ENCODE data around the gene CDS1. TPM values are rescaled to one million over a fixed set of nuclear protein-coding genes. Genes with fewer than 3 reads are reported as not detected.

Gene CDS1
- total and polyA plus RNA-seq, 2 of the 8 experiments (the other 6 are each of a cell fraction or from before 2014, with no cell fraction given): 8.7 to 13.9 TPM

DNA sequence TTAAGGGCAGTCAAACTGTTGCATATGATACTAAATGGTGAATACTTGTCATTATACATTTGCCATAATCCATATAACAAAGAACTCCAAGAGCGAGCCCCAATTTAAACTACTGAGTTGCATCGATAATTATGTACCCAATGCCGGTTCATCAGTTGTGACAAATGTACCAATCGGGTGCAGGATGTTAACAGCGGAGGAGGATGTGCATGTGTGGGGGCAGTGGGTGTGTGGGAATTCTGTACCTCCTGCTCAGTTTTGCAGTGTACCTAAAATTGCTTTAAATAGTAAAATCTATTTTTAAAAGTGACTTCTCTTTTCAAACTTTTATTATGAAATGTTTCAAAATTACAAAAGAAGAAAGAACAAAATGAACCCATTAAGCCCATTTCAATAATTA is 20.8 kb upstream of the CDS1 start:
- Histone ChIP-seq H2BK15ac (ENCODE audit: low read length) (no peak overlapping the region), H2BK120ac (replicated peaks; ENCODE audit: low read depth, low read length) (no peak overlapping the region), H3K23ac (ENCODE audit: insufficient read length) (no peak overlapping the region), H4K8ac (ENCODE audit: extremely low read depth, insufficient read depth, low read length) (no peak overlapping the region), H3K23me2 (ENCODE audit: low read depth, low read length) (no peaks in the 10 kb centered on the region), H2BK20ac (ENCODE audit: low read length) (no peak overlapping the region), H3K9me3 (ENCODE audit: insufficient read depth in 2 of 2, low read depth in 1 of 2, low read length in 1 of 2) (no peaks in the 10 kb centered on the region), H2AFZ (ENCODE audit: low read length) (no peak overlapping the region), H4K5ac (ENCODE audit: insufficient read length, low read depth, low read length) (no peak overlapping the region), H3K79me1 (ENCODE audit: low read depth, low read length) (no peaks in the 10 kb centered on the region), H3K4me1 (replicated peaks in 1 of 4; ENCODE audit: control insufficient read depth in 3 of 4, insufficient read depth in 4 of 4, low read length in 3 of 4) (peaks cover 3 to 11% (median 8%) of the 10 kb centered on the region in 4 experiments; a peak in 4 of 7 replicates), H3K18ac (ENCODE audit: extremely low read depth, low read length) (no peak overlapping the region), H3K4ac (replicated peaks; ENCODE audit: insufficient read length, low read depth, low read length) (no peak overlapping the region), H4K20me1 (replicated peaks in 1 of 2; ENCODE audit: control insufficient read depth in 1 of 2, insufficient read depth in 2 of 2, low read length in 2 of 2) (no peaks in the 10 kb centered on the region), H2BK12ac (ENCODE audit: low read depth, low read length) (no peak overlapping the region), H2BK5ac (ENCODE audit: low read depth, low read length) (no peak overlapping the region), H3K4me2 (ENCODE audit: insufficient read depth in 1 of 2, low read depth in 2 of 2, low read length in 2 of 2) (no peak overlapping the region), H3K4me3 (ENCODE audit: extremely low read depth in 1 of 4, insufficient read depth in 2 of 4, low read depth in 3 of 4, low read length in 4 of 4) (no peak overlapping the region), H3K79me2 (ENCODE audit: control insufficient read depth in 1 of 2, insufficient read depth in 2 of 2, low read length in 2 of 2) (no peaks in the 10 kb centered on the region), H3K14ac (ENCODE audit: insufficient read length) (no peak overlapping the region), H3K27me3 (replicated peaks in 1 of 4; ENCODE audit: control insufficient read depth in 3 of 4, extremely low read depth in 1 of 4, insufficient read depth in 3 of 4, low read length in 3 of 4) (no peaks in the 10 kb centered on the region), H3K9ac (replicated peaks in 1 of 4; ENCODE audit: extremely low read depth in 1 of 4, low read depth in 3 of 4, low read length in 3 of 4) (no peak overlapping the region), H3K27ac (ENCODE audit: low read depth, low read length) (no peak overlapping the region), H3K36me3 (ENCODE audit: control insufficient read depth in 2 of 4, insufficient read depth in 4 of 4, low read length in 3 of 4) (no peaks in the 10 kb centered on the region), H3K56ac (replicated peaks; ENCODE audit: insufficient read length, low read depth, low read length) (no peak overlapping the region), H4K91ac (replicated peaks; ENCODE audit: insufficient read length, low read length) (no peak overlapping the region), H2AK5ac (ENCODE audit: low read depth, low read length) (no peak overlapping the region)
- no peak for DNase-seq (ENCODE audit: low read depth in 1 of 2, low spot score in 2 of 2)
- TF ChIP-seq, protein P1, sequence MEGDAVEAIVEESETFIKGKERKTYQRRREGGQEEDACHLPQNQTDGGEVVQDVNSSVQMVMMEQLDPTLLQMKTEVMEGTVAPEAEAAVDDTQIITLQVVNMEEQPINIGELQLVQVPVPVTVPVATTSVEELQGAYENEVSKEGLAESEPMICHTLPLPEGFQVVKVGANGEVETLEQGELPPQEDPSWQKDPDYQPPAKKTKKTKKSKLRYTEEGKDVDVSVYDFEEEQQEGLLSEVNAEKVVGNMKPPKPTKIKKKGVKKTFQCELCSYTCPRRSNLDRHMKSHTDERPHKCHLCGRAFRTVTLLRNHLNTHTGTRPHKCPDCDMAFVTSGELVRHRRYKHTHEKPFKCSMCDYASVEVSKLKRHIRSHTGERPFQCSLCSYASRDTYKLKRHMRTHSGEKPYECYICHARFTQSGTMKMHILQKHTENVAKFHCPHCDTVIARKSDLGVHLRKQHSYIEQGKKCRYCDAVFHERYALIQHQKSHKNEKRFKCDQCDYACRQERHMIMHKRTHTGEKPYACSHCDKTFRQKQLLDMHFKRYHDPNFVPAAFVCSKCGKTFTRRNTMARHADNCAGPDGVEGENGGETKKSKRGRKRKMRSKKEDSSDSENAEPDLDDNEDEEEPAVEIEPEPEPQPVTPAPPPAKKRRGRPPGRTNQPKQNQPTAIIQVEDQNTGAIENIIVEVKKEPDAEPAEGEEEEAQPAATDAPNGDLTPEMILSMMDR (IDR thresholded peaks at IDR 0.05; ENCODE audit: control extremely low read depth in 1 of 3, insufficient read depth in 1 of 3, low read depth in 1 of 3, low read length in 3 of 3): no peak
- TF ChIP-seq, protein P2, sequence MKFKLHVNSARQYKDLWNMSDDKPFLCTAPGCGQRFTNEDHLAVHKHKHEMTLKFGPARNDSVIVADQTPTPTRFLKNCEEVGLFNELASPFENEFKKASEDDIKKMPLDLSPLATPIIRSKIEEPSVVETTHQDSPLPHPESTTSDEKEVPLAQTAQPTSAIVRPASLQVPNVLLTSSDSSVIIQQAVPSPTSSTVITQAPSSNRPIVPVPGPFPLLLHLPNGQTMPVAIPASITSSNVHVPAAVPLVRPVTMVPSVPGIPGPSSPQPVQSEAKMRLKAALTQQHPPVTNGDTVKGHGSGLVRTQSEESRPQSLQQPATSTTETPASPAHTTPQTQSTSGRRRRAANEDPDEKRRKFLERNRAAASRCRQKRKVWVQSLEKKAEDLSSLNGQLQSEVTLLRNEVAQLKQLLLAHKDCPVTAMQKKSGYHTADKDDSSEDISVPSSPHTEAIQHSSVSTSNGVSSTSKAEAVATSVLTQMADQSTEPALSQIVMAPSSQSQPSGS (IDR thresholded peaks at IDR 0.05; ENCODE audit: low read length): no peak
- TF ChIP-seq TEAD4 (IDR thresholded peaks at IDR 0.05; ENCODE audit: low read depth, low read length) (no peak), JUND (IDR thresholded peaks at IDR 0.05; ENCODE audit: low read length) (no peak), EP300 (IDR thresholded peaks at IDR 0.05; ENCODE audit: borderline replicate concordance in 1 of 2, low read depth in 2 of 2, low read length in 2 of 2) (no peak)
- TF ChIP-seq, protein P3, sequence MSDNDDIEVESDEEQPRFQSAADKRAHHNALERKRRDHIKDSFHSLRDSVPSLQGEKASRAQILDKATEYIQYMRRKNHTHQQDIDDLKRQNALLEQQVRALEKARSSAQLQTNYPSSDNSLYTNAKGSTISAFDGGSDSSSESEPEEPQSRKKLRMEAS (IDR thresholded peaks at IDR 0.05): no peak
- FAIRE-seq: no peak
- WGBS, 2 experiments (ENCODE audit: extremely low coverage in 1 of 2, insufficient coverage in 1 of 2, insufficient read length in 1 of 2, insufficient replicate concordance in 2 of 2, low coverage in 1 of 2, low lambda C conversion rate in 2 of 2, missing lambda C conversion rate in 1 of 2): 97% methylated on average over 5 of the region's 5 CpGs; no CpG with 5 or more reads in 1 of the 2 experiments
- POLR2A ChIA-PET (ENCODE audit: partially characterized antibody): no interaction called here
- CTCF ChIA-PET (ENCODE audit: partially characterized antibody): interaction anchor here (3.2 kb wide), 1 partner anchor 17 kb away, joined by 12 read pairs; no protein-coding TSS in a partner anchor

Measured in H1 (cell line).